ENCODE results near the gene RALA.

DNA sequence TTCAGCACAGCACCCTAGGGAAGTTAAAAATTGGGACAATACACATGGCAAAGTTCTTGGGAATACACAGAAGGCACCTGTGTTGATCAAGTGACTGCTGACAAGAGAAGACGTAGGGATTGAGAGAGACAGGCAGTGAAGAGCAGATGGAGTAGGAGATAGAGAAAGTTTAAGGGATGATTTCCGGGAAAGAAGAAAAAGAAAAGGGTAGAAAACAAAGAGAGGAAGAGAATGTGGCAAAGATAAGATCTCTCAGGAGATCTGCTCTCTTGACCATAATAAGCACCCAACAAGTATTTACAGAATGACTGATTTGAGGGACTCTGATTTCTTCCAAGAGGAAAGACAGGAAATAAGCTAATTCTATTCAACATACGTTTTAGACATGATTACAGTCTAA lies 15.1 kb upstream of the RALA start:
- TF ChIP-seq, protein P1, sequence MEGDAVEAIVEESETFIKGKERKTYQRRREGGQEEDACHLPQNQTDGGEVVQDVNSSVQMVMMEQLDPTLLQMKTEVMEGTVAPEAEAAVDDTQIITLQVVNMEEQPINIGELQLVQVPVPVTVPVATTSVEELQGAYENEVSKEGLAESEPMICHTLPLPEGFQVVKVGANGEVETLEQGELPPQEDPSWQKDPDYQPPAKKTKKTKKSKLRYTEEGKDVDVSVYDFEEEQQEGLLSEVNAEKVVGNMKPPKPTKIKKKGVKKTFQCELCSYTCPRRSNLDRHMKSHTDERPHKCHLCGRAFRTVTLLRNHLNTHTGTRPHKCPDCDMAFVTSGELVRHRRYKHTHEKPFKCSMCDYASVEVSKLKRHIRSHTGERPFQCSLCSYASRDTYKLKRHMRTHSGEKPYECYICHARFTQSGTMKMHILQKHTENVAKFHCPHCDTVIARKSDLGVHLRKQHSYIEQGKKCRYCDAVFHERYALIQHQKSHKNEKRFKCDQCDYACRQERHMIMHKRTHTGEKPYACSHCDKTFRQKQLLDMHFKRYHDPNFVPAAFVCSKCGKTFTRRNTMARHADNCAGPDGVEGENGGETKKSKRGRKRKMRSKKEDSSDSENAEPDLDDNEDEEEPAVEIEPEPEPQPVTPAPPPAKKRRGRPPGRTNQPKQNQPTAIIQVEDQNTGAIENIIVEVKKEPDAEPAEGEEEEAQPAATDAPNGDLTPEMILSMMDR (IDR thresholded peaks at IDR 0.05), result no peak
- TF ChIP-seq EZH2phosphoT487 (IDR thresholded peaks at IDR 0.05), result no peak
- TF ChIP-seq EZH2 (IDR thresholded peaks at IDR 0.05), result no peak
